NCI-H2227 (cell line): Measurements from ENCODE around the gene WWOX.

Experiments
- DNase-seq: peaks from one replicate; lab custom pipeline; 2025; ENCODE audit not compliant: unreplicated experiment; lab: John Stamatoyannopoulos, UW

WWOX gene

DNA sequence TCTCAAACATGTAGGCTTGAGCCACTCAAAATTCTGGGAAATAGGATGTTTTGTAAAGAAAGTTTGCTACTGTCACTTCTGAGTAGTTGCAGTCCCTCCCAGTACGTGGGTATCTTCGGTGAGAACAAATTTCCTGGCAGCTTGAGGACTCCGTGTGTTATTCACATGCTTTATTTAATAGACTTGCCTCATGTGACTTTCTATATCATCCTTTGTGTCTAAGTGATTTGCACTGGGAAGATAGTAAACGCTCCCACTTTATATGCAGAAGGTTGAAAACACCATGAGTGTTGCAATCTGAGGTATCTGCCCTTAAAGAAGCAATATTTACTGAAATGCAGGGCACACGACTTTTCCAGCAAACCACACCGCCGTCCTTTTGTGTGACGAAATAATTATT lies 857.4 kb downstream of the WWOX start:
- DNase-seq: no peak

DNA sequence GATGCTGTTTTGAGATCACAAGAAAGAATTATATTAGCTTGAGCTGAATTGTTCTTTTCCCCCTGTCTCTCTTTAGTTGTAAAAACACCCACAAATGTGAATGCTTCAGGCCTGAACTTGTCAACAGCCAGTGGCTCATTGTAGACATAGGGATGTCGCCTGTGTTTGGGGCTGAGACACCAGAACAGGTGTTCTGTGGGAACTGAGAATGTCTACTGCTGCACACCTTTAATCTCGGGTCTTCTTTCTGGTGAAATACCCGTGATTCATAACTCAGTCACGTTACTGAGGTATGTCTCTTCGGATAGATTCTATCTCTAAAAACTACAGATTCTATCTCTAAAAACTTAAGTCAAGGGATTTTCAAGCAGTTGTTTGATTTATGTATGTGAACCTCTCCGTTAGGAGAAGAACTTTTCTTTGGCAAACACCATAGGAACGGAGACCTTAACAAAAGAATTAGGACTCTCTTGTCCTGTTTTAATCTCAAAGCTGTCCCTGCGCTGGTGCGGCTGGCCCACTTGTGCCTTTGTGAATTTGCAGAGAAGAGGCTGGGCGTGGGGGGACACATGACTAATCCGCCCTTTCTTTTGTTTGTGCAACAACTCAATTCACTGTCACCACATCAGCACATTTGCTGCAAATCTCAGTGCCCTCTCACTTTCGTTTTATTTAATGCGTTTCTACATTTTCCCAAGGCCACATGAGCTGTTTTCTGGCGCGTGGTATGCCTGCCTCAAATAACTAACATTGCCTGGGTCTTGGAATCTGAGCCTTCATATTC lies 858.1 kb downstream of the WWOX start:
- DNase-seq: no peak

DNA sequence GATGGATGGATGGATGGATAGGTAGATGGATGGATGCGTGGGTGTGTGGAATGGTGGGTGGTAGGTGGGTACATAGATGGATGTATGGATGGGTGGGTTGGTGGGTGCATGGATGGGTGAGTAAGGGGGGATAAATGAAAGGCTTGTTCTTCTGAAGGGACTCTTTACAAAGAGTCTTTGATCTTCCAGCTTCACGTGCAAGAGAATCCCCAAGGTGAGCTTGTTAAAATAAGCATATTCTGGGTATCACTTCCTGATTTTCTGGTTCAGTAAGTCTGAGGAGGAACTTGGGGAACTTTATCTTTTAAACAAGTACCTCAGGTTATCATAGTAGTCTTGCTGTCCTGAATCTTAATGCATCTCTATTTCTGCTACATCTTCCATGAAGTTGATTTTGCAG lies 862.0 kb downstream of the WWOX start:
- DNase-seq: no peak

DNA sequence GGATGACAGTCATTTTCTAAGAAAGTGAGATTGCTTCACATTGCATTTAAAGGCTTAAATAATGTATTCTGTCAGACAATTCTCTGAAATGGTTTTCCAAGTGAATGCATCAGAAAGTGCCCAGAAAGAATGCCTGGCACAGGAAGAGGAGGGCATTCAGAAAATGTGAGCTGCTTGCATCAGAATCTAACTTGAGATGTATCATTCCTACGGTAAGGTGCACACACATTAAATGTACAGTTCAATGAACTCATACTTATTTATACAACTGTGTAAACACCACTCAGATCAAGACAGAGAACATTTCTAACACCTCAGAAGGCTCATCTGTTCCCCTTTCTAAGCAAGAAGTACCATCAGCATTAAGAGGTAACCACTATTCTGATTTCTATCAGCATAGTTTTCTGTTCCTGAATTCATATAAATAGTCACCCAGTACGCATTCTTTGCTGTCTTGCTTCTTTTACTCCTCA lies 863.0 kb downstream of the WWOX start:
- DNase-seq: no peak

DNA sequence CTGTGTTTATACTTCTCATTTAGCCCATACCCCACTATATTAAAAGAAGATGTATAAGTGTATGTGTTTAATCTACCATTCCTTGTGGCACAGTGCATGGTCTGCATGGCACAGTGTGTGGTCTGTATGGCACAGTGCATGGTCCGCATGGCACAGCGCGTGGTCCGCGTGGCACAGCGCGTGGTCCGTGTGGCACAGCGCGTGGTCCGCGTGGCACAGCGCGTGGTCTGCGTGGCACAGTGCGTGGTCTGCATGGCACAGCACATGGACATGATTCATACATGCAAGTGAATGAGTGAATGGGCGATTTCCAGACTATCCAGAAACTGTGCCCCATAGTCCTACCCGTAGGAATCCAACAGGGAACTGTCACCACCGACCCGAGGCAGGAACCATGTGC lies 868.5 kb downstream of the WWOX start:
- no peak for DNase-seq

DNA sequence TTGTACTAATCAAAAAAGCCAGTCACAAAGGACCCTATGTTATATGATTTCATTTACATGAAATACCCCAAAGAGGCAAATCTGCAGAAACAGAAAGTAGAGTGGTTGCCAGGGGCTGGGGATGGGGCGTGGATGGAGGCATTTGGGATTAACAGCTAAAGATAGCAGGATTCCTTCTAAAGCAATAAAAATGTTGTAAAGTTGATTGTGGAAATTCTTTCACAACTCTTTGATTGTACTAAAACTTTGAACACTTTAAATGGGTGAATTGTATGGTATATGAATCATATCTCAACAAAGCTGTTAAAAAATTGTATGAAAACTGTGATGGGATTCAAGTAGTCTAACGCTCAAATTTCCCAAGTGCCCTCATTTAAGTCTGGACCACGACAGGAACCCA lies 870.3 kb downstream of the WWOX start:
- no peak for DNase-seq

- DNase-seq: no peak
Measured at GRCh38 chr16:78970650-78971049, 871.2 kb downstream of the WWOX start.

GRCh38 chr16:78972006-78972405 lies 872.6 kb downstream of the WWOX start:
- no peak for DNase-seq

DNA sequence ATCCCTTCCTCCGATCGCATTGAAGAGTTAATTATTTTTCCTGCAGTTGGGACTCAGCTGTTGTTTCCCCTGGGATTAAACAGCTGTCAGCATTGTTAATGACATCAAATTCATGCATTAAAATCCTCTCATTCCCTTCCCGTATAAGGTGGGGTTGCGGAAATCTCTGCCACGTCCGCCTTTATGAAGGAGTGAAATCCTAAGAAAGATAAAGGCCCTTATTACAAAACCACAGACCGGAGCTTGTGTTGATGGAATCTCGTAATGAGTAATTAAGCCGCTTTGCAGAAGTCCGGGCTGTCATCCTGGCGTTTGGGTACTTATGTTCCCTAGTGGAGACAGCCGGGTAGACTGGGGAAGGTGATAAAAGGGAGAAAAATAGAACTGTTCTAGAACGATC lies 873.5 kb downstream of the WWOX start:
- no peak for DNase-seq

DNA sequence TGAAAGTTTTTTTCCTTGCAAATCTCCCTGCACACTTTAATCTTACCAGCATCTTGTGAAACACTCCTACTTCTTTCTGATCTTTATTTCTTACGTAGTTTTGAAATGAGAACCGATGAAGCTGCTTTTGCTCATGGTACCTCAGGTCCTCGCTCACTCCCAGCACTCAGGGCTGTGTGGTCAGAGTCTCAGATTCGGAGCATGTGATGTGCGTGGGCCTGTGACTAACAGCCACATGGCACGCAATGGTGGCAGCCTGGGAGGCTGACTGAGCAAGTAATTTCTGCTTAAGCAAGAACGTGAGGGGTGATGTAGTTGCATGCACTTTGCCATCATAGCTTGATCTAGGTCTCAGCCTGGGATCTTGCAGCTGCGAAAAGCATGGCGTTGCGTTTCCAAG lies 876.8 kb downstream of the WWOX start:
- DNase-seq: no peak

- DNase-seq: no peak
Measured at GRCh38 chr16:78980825-78981224, 881.4 kb downstream of the WWOX start.

- no peak for DNase-seq
Measured at GRCh38 chr16:78982096-78982744, 882.8 kb downstream of the WWOX start.

- no peak for DNase-seq
Measured at GRCh38 chr16:78984324-78984723, 884.9 kb downstream of the WWOX start.

GRCh38 chr16:78984887-78985464 lies 885.5 kb downstream of the WWOX start:
- DNase-seq: no peak

DNA sequence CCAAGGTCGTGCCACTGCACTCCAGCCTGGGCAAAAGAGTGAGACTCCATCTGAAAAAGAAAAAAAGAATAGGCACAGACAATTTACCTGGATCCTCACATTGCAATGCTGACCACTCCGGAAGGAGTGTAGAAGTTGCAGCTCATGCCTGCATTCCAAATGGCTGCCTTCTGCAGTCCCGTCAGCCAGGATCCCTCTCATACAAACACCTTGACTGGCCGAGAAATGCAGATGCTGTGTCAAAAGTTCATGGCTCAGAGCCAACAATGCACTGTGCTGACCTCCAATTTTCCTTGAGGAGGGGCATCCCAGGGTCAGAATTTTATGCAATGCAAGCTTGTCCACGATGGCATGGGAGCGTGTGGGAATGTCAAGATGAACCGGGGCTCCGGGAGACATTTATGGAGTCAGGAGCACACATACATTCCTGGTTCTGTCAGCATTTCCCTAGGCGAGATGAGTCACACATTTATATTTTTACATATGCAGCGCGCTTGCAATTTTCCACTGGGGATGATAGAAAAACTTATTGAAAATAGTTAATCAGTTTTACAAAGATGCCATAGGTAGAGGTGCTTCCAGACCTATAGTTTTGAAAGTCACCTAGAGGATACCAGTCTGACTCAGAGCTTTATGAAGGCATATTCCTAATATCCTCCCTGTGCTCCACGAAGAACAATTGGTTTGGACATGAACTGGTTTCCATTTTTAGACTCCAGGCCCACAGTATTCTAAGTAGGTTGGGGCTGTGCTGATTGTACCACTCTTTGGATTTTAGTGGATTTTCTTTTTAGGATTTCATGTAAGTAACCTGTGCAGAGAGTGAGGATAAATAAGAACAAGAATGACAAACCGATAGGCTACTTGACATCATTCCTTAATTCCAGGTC lies 886.5 kb downstream of the WWOX start:
- DNase-seq: no peak

GRCh38 chr16:78987666-78988065 lies 888.2 kb downstream of the WWOX start:
- DNase-seq: no peak

GRCh38 chr16:78988361-78988969 lies 889.0 kb downstream of the WWOX start:
- no peak for DNase-seq

DNA sequence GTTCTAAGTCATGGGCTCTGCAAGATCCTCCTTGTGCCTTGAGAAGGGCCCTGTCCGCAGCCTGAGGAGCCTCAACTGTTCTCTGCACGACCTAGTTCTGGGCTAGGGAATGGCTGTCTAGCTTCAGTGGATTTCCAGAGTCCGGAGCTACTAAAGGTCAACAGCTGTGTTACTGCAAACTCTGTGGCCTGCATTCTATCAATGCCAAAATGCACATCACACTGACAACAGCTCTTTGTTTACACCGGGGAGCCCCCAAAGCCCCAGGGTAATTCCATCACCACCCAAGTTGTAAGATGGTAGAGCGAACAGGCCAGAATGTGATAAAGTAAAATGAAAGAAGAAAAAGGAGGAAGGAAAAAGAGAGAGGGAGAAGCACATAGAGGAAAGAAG lies 890.9 kb downstream of the WWOX start:
- no peak for DNase-seq

- no peak for DNase-seq
Measured at GRCh38 chr16:78992001-78992400, 892.5 kb downstream of the WWOX start.

GRCh38 chr16:78993346-78993745 lies 893.9 kb downstream of the WWOX start:
- peak; percentile 71 for DNase-seq
